Measurements from ENCODE around the gene ADAT3.

- TF ChIP-seq EZH2phosphoT487 (IDR thresholded peaks at IDR 0.05; ENCODE audit: borderline replicate concordance, low read length) (no peak), CTCF (IDR thresholded peaks at IDR 0.05; ENCODE audit: low read depth, low read length, poor library complexity, severe bottlenecking) (no peak)
Measured at GRCh38 chr19:1953037-1953436, 47.8 kb downstream of the ADAT3 start.
